Myometrial cell (primary cell): ENCODE data around the gene FAM76A. TPM values are rescaled to one million over a fixed set of nuclear protein-coding genes. Genes with fewer than 3 reads are reported as not detected.

ENCODE experiments used
- total RNA-seq: library from RNA; depleted of rRNA; stranded (reverse); fragments of >200 nt; gene quantifications from 2 replicates; pipeline ENCODE4 v1.2.3, GENCODE V29; 2015

Gene FAM76A
- total RNA-seq: 5.5 and 11.2 TPM in 2 replicates

GRCh38 chr1:27725374-27726172 lies at the start of gene FAM76A:
FAM76A (plus strand) TSS chr1:27725961; CDS start chr1:27726081, 120 bp downstream.

DNA sequence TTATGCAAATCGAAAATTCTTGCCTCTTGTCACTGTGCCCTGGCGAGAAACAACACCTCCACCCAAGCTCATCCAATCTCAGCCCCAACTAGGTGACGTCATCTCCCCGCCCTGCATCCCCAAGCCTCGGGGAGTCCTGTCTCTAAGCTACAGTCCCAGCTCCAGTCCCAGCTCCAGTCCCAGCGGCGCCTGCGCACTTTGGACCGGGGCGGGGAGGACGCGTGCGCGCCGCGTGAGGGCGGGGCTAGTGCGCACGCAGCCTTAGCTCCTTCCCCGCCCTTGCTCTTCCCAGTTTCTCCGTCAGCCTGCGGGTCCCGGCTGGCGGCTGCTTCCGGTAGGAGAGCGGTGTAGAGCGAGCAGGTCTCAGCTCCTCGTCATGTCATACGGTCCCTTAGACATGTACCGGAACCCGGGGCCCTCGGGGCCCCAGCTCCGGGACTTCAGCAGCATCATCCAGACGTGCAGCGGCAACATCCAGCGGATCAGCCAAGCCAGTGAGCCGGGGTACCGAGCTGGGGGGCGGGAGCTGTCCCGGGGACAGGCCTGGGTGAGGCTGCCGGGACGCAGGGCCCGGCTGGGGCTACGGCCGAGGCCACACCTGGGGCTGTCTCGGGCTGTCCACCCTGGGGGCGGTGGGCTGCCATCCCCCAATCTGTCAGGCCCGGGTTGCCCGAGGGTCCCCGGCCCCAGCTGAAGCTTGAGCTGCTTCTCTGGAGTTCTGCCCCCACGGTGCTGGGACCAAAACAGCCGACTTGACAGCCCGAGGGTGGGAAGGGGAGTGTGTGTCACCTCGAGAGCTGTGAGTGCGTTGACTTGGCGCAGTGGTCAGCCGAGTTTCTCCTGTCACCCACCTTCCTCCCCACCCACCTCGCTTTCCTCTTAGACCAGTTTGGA lies 47.4 kb downstream of the FAM76A start, which contains the start of gene STX12:
Gene STX12 (plus strand): TSS at position 288 of the 894 bp plus-strand sequence. CDS start 89 bp downstream, at position 377.

Other genes with a start within 250 kb of the FAM76A start
- gene WASF2, start 235.8 kb upstream of the FAM76A start, total RNA-seq: 21.9 and 26.4 TPM in 2 replicates
- gene AHDC1, start 121.8 kb upstream of the FAM76A start, total RNA-seq: 7.8 and 9.2 TPM in 2 replicates
- gene FGR, start 90.8 kb upstream of the FAM76A start, total RNA-seq: 0.29 TPM in 1 of 2 replicates, not detected in the other
- gene IFI6, start 53.8 kb upstream of the FAM76A start, total RNA-seq: 30.8 and 57.9 TPM in 2 replicates
- gene STX12, start 47.3 kb downstream of the FAM76A start, total RNA-seq: 34.0 and 46.8 TPM in 2 replicates
- 43.4 and 56.2 TPM in 2 replicates for gene PPP1R8, start 104.8 kb downstream of the FAM76A start, total RNA-seq
- gene THEMIS2, start 146.6 kb downstream of the FAM76A start, total RNA-seq: 25.7 and 25.9 TPM in 2 replicates
- gene RPA2, start 188.6 kb downstream of the FAM76A start, total RNA-seq: 37.8 and 38.8 TPM in 2 replicates
- gene SMPDL3B, start 209.0 kb downstream of the FAM76A start, total RNA-seq: not detected in 2 replicates
- 9.2 and 10.5 TPM in 2 replicates for gene XKR8, start 234.0 kb downstream of the FAM76A start, total RNA-seq